Loucy (cell line): ENCODE results near the gene SERPING1.

Source experiments
- H2AFZ ChIP-seq: fragments of 200-600 bp; sonication (generic); 2 replicates; pipeline ENCODE4 v1.6.0; 2016; ENCODE audit warnings: antibody characterized with exemption, mild to moderate bottlenecking, low read length, moderate library complexity
- H3F3A ChIP-seq: fragments of 200-600 bp; 2 replicates; pipeline ENCODE4 v1.6.0; 2016; ENCODE audit warnings: antibody characterized with exemption, low read depth, mild to moderate bottlenecking
- H3K27me3 ChIP-seq: fragments of 200-600 bp; sonication (generic); 2 replicates; pipeline ENCODE4 v1.6.1; 2014; ENCODE audit warnings: low read length, mild to moderate bottlenecking; ENCODE audit not compliant: insufficient read depth, poor library complexity, severe bottlenecking
- H3K36me3 ChIP-seq: fragments of 200-600 bp; sonication (generic); 2 replicates; pipeline ENCODE4 v1.6.1; 2016; ENCODE audit warnings: low read length; ENCODE audit not compliant: insufficient read depth
- H3K4me1 ChIP-seq: fragments of 200-600 bp; sonication (generic); 2 replicates; pipeline ENCODE4 v1.5.1; 2014; ENCODE audit warnings: low read length, mild to moderate bottlenecking; ENCODE audit not compliant: insufficient read depth, poor library complexity, severe bottlenecking
- H3K4me2 ChIP-seq: fragments of 200-600 bp; sonication (generic); 2 replicates; pipeline ENCODE4 v1.6.0; 2014; ENCODE audit warnings: antibody characterized with exemption, low read length, low read depth, mild to moderate bottlenecking; ENCODE audit not compliant: poor library complexity, severe bottlenecking
- H3K4me3 ChIP-seq: fragments of 200-600 bp; sonication (generic); 2 replicates; pipeline ENCODE4 v1.5.1; 2014; ENCODE audit warnings: low read length, mild to moderate bottlenecking, mixed read lengths; ENCODE audit not compliant: poor library complexity, severe bottlenecking
- H3K79me2 ChIP-seq: fragments of 200-600 bp; sonication (generic); 2 replicates; pipeline ENCODE4 v1.6.1; 2014; ENCODE audit warnings: low read length; ENCODE audit not compliant: insufficient read depth
- H3K9ac ChIP-seq: fragments of 200-600 bp; sonication (generic); 2 replicates; pipeline ENCODE4 v1.6.0; 2014; ENCODE audit warnings: mild to moderate bottlenecking, low read depth, low read length, moderate library complexity; ENCODE audit not compliant: poor library complexity, severe bottlenecking
- H3K9me2 ChIP-seq: fragments of 200-600 bp; sonication (generic); replicated peaks from 2 replicates; pipeline ENCODE4 v1.6.1; 2016; ENCODE audit warnings: low read depth, low read length, mixed read lengths
- H3K9me3 ChIP-seq: fragments of 200-600 bp; sonication (generic); 2 replicates; pipeline ENCODE4 v1.6.1; 2014; ENCODE audit warnings: mild to moderate bottlenecking, antibody characterized with exemption, low read length, low read depth; ENCODE audit not compliant: insufficient read depth
- H4K20me1 ChIP-seq: fragments of 200-600 bp; sonication (generic); 2 replicates; pipeline ENCODE4 v1.6.0; 2014; ENCODE audit warnings: antibody characterized with exemption, low read length, mild to moderate bottlenecking; ENCODE audit not compliant: insufficient read depth, poor library complexity, severe bottlenecking
- EZH2phosphoT487 ChIP-seq: fragments of 200-600 bp; IDR thresholded peaks from 2 replicates; pipeline ENCODE4 v1.6.1; 2018; ENCODE audit warnings: antibody characterized with exemption, mild to moderate bottlenecking, moderate library complexity, borderline replicate concordance
- TF ChIP-seq, protein P1 (sequence below): fragments of 200-600 bp; sonication (generic); conservative IDR thresholded peaks from 2 replicates; pipeline ENCODE4 v1.5.1; 2014; ENCODE audit warnings: mild to moderate bottlenecking, antibody characterized with exemption, low read length

Gene SERPING1

DNA sequence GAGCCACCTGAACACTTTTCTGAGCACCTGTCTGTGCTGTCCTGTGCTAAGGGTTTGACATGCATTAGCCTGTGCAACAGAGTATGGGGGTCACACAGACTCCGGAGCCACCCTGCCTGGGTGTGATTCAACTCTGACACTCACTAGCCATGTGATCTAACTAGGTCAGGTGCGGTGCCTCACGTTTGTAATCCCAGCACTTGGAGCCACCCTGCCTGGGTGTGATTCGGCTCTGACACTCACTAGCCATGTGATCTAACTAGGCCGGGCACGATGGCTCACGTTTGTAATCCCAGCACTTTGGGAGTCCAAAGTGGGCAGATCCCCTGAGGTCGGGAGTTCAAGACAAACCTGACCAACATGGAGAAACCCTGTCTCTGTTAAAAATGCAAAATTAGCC lies 41.4 kb upstream of the SERPING1 start:
- no peak overlapping the region for H2AFZ ChIP-seq
- peaks cover 80% of the 10 kb centered on the region for H3K36me3 ChIP-seq
- no peaks in the 10 kb centered on the region for H3K27me3 ChIP-seq
- no peak overlapping the region for H3K9ac ChIP-seq
- no peak for TF ChIP-seq EZH2phosphoT487
- TF ChIP-seq, protein P1, sequence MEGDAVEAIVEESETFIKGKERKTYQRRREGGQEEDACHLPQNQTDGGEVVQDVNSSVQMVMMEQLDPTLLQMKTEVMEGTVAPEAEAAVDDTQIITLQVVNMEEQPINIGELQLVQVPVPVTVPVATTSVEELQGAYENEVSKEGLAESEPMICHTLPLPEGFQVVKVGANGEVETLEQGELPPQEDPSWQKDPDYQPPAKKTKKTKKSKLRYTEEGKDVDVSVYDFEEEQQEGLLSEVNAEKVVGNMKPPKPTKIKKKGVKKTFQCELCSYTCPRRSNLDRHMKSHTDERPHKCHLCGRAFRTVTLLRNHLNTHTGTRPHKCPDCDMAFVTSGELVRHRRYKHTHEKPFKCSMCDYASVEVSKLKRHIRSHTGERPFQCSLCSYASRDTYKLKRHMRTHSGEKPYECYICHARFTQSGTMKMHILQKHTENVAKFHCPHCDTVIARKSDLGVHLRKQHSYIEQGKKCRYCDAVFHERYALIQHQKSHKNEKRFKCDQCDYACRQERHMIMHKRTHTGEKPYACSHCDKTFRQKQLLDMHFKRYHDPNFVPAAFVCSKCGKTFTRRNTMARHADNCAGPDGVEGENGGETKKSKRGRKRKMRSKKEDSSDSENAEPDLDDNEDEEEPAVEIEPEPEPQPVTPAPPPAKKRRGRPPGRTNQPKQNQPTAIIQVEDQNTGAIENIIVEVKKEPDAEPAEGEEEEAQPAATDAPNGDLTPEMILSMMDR = no peak
- H3F3A ChIP-seq = no peaks in the 10 kb centered on the region
- H3K9me3 ChIP-seq = no peaks in the 10 kb centered on the region
- H4K20me1 ChIP-seq = no peaks in the 10 kb centered on the region
- H3K79me2 ChIP-seq = peaks cover 2% of the 10 kb centered on the region
- H3K4me3 ChIP-seq = no peak overlapping the region
- no peaks in the 10 kb centered on the region for H3K4me1 ChIP-seq
- no peak overlapping the region for H3K4me2 ChIP-seq
- no peaks in the 10 kb centered on the region for H3K9me2 ChIP-seq

DNA sequence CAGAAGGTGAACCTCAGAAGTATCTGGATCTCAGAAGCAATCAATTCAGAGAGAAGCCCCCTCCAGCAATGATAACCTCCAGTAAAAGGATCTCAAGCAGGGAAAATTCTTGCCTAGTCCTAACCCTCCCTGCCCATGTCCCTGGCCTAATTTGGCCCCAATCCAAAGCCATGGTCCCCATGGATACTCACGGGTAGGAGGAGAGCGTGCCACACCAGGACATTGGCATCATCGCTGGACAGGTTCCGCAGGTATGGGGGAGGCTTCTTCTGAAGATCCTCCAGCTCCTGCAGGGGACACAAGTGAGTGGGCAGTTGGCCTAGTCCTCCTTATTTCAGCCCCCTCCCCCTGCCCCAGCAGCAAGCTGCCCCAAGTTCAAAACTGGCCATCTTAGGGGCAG lies 37.3 kb upstream of the SERPING1 start:
- Histone ChIP-seq H3K27me3 (no peaks in the 10 kb centered on the region), H4K20me1 (no peaks in the 10 kb centered on the region), H3K36me3 (peaks cover 42% of the 10 kb centered on the region; the same call in 1 of the 2 replicates), H3K9ac (no peak overlapping the region), H2AFZ (no peak overlapping the region), H3K4me1 (peaks cover 10% of the 10 kb centered on the region), H3K9me2 (no peaks in the 10 kb centered on the region), H3K79me2 (peaks cover 39% of the 10 kb centered on the region), H3K4me2 (no peak overlapping the region), H3K9me3 (no peaks in the 10 kb centered on the region), H3F3A (no peaks in the 10 kb centered on the region), H3K4me3 (no peak overlapping the region)
- TF ChIP-seq, protein P1 = no peak
- no peak for TF ChIP-seq EZH2phosphoT487

DNA sequence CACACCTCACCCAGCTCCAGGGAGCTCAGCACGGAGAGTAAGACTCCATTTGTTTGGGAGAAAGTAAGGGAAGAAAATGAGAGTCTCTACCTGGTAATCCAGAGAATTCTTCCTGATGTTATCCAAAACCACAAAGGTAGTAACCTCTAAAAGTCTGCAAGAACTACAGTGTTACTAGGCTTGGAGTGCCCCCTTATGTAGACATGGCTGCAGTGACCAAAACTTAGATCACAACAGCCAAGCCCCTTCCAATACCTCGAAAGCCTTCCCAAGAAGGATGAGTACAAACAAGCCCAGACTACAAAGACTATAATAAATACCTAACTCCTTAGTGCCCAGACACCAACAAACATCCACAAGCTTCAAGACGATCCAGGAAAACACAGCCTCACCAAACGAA lies 34.9 kb upstream of the SERPING1 start:
- Histone ChIP-seq H3K9ac (peak overlapping the region; percentile 26), H3K79me2 (peaks cover 62% of the 10 kb centered on the region)

More for the DNA sequence above, 34.9 kb upstream of the SERPING1 start:
- Histone ChIP-seq H3F3A (no peaks in the 10 kb centered on the region), H2AFZ (no peak overlapping the region), H3K9me3 (no peaks in the 10 kb centered on the region), H3K9me2 (no peaks in the 10 kb centered on the region), H3K4me1 (peaks cover 25% of the 10 kb centered on the region), H3K4me2 (peak overlapping the region; percentile 46), H3K4me3 (no peak overlapping the region), H4K20me1 (peaks cover 4% of the 10 kb centered on the region), H3K36me3 (peaks cover 20% of the 10 kb centered on the region; the same call in 1 of the 2 replicates), H3K27me3 (no peaks in the 10 kb centered on the region)
- TF ChIP-seq, protein P1 = peak; percentile 50
- TF ChIP-seq EZH2phosphoT487 = no peak
